IPS-18c (cell line): ENCODE measurements around the gene C1QTNF7.

ENCODE experiments used
- H3K4me3 ChIP-seq: 2 replicates; pipeline ENCODE4 v1.7.0; 2013; ENCODE audit warnings: low read depth, mild to moderate bottlenecking, low read length, moderate library complexity; ENCODE audit not compliant: insufficient read depth
- H3K9me3 ChIP-seq: one replicate; pipeline ENCODE4 v1.6.1; 2013; ENCODE audit warnings: mild to moderate bottlenecking, low read length, moderate library complexity; ENCODE audit not compliant: control insufficient read depth, insufficient read depth

C1QTNF7 gene

DNA sequence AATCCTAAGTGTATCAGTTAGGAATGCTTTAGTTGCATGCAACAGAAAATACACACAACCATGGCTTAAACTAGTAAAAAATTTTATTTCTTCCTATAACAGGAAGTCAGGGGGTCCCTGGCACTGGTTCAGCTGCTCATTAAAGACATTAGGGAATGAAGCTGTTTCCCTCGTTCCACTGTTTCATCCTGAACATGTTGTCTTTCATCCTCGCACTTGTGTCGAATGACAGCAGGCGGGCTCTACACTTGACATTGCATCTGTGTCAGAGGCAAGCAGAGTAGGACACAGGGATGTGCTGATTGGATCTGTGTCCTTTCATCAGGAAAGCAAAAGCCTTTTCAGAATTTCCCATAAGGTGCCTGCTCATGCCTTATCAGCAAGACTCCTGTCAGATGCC is 22.8 kb upstream of the C1QTNF7 start:
- Histone ChIP-seq H3K9me3 (no peaks in the 10 kb centered on the region), H3K4me3 (no peak overlapping the region)

DNA sequence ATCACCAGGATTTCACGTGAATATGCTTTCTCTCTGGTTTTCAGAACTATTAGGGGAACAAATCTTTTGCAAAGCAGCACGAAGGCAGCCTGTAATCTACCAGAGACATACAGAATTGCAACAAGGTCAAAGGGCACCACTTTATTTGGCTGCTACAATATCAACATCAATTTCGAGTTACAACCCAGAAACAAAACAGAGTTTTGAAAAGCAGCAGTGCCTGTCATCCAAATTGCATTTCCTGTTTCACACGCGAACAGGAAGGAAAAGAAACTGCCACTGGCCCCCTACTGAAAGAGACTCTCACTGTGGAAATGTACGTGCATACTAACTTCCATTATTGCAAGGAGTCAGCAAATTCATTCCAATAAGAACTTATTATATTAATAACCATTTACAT is 17.1 kb upstream of the C1QTNF7 start:
- H3K9me3 ChIP-seq, result no peaks in the 10 kb centered on the region
- H3K4me3 ChIP-seq, result no peak overlapping the region

DNA sequence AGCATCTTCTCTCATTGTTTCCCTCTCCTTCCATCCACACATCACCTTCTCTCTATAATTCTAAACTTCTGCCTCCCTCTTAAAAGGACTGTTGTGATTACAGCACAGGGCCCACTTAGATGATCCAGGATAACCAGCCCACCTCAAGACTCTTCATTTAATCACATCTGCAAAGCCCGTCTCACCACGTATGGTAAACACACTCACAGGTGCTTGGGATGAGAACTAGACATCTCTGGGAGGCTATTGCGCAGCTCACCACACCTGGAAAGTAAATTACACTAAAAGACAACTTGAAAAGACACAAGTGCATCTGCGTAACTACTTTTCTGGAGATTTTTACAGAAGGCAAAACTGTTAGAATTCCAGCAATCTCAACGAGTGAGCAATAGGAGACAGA is 15.4 kb upstream of the C1QTNF7 start:
- H3K4me3 ChIP-seq, result no peak overlapping the region

DNA sequence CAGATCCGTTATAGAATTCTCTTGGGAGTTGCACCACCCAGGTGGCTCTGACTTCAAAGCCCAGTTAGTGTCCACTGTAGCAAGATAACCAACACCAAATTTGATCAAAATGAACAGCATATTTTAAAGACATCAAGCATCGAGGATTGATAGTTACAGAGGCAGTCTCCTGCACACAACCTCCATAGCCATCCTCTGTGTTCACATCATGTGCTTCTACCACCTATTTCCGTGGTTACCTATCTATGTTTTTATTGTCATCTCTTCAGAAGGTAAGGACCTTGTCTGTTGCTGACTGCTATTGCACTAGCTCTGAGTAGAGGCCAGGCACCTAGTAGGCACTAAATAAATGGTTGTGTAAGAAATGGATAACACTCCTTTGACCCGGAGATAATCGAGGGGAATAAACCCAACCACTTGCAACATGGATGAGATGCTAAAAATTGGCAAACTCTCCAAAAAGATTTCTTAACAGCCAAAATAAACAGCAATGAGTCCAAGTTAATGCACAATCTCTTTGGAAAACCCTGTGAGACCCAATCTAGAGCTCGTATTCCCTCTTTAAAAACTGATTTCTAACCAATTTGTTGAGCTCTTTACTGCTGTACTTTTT is 14.7 kb upstream of the C1QTNF7 start:
- H3K9me3 ChIP-seq, result no peaks in the 10 kb centered on the region
- no peak overlapping the region for H3K4me3 ChIP-seq

More for the DNA sequence above, 15.4 kb upstream of the C1QTNF7 start:
- H3K9me3 ChIP-seq, result no peaks in the 10 kb centered on the region

DNA sequence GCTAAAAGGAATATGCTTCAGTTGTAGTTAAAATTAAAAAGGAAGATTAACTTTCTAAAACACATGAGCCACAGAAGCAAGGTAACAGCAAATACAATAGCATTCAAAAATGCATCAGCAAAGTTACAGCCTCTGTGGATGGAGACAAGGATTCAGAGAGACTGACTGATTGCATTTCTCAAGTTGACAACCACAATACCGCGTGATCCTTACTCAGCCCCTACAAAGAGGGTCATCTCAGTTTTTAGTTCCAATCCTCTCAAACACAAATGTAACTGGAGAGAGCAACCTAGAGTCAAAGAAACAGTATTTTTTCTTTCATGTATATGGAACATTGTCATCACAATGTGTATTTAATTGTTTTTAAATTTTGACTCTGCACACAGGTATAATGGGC is 14.2 kb upstream of the C1QTNF7 start:
- Histone ChIP-seq H3K9me3 (no peaks in the 10 kb centered on the region), H3K4me3 (no peak overlapping the region)

DNA sequence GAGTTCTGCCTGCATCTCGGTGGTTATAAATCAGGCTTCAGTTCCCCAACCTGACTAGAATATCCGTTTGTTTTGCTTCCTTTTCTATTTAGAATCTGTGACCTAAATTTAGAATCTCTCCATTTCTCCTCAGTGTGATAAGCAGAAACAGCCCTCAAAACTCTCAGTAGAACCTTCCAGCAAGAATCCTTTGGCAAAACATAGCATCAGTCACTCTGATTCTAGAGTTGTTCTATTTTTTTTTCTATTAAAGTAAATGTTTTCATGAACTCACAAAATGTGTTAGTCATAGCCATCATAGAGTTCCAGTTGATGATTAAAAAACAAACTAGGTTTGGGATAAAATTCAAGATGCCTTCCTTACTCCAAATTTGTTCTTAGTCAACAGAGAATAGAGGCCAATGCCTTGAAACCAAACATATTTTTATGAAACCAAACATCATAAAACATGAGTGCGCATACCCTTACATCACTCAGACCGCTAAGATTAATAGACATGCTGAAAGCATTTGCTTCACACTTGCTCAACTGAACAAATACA is 13.2 kb upstream of the C1QTNF7 start:
- Histone ChIP-seq H3K4me3 (no peak overlapping the region), H3K9me3 (no peaks in the 10 kb centered on the region)

DNA sequence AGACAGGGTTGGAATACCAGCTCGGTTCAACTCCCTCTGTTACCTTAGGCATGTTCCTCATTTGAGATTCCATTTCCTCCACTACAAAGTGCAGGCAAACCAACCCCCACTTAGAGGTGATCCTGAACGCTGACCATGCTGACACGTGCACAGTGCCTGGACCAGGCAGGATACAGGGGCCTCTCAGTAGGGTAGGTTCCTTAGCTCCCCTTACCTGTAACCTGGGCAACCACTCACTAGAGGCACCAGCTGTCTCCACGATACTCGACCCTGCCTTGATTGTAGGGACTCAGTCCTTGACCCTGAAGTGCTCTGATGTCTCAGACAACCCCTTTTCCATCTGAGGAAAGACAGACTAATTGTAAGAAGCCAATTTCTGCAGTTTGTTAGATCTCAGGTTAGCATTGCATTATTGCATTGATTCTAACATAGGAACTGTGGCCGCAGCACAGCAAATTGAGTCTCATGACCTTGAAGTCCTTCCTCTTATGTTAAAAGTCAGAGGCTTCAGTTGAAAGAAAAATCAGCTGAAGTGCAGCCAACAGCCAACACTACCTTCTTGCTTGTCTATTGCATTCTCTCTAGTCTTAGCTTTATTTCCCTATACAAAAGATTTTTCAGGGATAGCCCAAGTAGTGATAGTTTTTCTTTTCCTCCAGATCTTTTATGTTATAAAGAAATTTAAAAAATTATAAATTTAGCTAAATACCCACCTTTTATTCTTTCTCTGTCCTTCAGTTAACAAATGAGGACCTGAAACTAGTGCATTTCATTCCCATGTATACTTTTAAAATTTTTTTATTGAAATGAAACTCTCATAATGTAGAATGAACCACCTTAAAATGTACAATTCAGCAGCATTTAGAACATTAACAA is 11.2 kb upstream of the C1QTNF7 start:
- H3K9me3 ChIP-seq, result no peaks in the 10 kb centered on the region
- H3K4me3 ChIP-seq, result no peak overlapping the region

DNA sequence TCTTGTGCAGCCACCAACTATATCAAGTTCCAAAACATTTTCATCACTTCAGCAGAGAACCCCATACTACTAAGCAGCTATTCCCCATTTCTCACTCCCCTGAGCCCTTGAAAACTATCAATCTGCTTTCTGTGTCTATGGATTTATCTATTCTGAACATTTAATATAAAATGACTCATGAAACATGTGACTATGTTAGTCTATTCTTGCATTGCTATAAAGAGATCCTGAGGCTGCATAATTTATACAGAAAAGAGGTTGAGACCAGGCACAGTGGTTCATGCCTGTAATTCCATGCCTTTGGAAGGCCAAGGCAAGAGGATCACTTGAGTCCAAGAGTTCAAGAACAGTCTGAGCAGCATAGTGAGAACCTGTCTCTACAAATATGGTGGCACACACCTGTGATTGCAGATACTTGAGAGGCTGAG is 10.6 kb upstream of the C1QTNF7 start:
- no peaks in the 10 kb centered on the region for H3K9me3 ChIP-seq
- no peak overlapping the region for H3K4me3 ChIP-seq

DNA sequence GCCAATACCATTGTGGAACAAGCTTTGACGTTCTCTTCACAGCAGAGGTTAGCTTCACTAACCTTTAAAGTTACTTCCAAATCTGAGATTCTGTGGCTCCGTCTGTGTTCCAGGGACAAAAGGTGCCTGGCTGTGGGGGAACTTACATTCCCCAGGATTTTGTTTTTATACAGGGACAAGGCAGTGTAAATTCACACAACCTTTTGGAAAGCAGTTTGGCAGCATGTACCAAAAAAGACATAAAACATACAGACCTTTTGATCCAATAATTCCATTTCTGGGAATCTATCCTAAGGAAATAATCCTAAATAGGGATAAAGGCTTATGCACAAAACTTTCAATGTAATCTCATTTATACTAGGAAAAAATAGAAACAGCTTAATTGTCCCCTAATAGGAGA is 8.9 kb upstream of the C1QTNF7 start:
- no peak overlapping the region for H3K4me3 ChIP-seq
- no peaks in the 10 kb centered on the region for H3K9me3 ChIP-seq

DNA sequence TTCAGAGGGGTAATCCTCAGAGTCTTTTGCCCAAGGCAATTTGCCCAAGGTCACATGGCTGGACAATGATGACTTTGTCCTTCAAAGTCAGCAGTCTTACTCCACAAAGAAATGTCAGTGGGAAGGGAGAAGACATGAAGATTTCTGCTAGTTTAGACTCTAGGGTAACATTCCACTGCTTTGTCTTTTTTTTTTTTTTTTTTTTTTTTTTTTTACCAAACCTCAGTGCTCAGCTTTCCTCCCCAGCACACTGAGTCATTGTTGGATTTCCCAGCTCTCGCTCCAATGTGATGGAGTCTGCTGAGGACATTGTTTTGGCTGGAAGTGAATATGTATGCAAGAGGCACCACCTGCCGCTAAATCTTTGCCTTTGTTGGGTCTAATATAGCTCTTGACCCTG is 7.2 kb upstream of the C1QTNF7 start:
- Histone ChIP-seq H3K4me3 (no peak overlapping the region), H3K9me3 (no peaks in the 10 kb centered on the region)

DNA sequence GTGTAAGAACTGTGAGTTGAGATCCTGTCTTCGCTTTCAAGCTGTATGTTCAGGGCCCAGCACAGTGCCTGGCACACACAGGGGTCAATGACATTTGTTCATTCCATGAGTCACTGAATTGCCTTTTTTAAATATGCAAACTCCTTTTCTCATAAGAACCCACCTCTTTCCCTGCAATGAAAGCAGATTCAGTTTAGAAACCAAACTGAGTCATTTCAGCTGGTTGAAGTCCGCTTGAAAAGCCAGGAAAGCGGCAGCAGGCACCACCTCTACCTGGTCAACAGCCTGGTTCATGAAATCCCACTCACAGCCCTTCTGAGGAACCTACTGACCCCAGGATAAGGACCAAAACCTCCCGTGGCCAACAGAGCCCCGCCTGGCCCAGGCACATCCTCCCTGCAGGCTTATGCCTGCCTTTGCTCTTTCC is 4.5 kb upstream of the C1QTNF7 start:
- Histone ChIP-seq H3K4me3 (no peak overlapping the region), H3K9me3 (no peaks in the 10 kb centered on the region)

DNA sequence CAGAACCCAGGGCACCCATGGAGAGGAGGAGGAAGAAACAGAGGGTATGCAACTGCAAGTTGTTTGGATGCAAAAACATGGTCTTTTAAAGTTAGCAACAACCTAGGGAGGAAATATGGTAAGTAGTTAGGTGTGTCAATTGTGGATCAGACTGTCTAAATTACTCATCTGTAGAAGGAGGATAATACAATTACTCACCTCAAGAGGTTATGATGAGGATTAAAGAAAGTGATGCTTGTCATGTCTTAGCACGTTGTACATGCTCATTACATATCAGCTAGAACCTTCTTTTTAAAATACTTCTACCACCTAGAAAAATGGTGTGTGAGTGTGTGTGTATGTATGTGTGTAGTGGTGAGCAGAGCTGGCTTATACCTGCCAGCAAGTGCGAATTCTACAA is 2.3 kb upstream of the C1QTNF7 start:
- Histone ChIP-seq H3K9me3 (no peaks in the 10 kb centered on the region), H3K4me3 (no peak overlapping the region)

DNA sequence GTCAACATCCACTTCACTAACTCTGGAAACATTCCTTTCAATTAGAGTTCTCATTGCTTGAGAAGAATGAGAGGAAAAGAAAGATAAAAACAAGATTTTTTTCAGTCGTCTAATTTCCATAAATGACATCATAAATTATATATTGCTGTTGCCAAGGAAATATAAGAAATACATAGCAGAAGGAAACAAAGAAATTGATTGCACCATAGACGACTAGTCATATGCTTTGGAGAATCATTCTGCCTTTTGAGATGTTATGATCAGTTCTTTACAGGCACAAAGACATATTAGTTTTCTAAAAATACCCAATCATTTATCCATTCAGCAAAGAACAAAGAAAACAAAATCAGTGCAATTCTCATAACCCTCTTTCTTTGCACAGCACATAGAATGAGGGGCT is 672 bp upstream of the C1QTNF7 start:
- Histone ChIP-seq H3K4me3 (no peak overlapping the region), H3K9me3 (no peaks in the 10 kb centered on the region)

DNA sequence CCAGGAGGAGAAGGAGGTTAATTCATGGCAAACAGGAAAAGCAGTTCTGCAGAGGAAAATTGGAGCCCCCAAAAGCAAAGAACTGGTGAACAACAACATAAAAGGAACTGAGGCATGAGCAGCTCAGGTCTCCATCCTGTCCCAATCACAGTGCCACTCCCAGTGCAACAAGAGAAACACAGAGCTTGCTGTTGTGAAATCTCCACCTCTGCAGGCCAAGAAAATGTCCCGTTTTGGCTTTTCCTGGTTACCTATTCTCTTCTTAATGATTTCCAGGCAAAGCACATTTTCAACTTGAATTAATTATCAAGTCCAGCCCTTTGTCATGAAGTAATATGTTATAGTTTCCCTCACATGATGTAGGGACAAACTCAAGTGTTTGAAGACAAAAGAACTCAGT is 778 bp downstream of the C1QTNF7 start:
- H3K4me3 ChIP-seq, result no peak overlapping the region
- no peaks in the 10 kb centered on the region for H3K9me3 ChIP-seq

DNA sequence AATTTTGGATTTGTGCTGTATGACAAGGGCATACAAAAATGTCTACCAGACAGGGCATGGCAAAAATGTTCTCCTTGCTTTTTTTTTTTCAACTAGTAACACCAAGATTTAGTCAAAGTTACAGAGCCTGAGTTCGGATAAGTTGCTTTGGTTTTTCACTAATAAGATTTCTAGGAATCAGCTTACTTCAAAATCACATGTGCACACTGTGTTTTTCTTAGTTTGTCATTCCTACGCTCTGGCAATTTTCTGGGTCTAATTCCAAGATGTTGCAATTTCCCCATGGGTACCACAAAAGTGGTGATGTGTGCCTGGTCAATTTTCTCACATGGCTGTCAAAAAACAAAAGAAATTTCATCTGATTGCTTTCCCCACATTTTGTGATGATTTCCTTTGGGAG is 6.3 kb downstream of the C1QTNF7 start:
- no peaks in the 10 kb centered on the region for H3K9me3 ChIP-seq
- H3K4me3 ChIP-seq, result no peak overlapping the region

DNA sequence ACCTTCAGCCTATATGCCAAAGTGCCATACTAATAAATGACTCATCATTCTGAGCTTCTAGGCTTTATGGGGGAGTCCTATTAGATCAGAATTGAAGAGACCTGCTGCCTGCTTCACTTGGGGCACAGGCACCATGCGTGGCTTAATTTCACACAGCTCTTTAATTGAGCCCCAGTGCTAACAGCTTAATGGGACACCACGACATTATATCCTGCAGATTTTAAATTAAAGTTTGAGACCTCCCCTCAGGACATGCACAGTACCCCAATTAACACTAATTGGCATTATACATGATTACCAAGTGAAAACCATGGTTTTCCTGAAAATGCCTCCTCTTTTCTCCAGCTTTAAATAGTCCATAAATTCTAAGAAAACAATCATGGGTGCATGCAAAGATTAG is 6.8 kb downstream of the C1QTNF7 start:
- Histone ChIP-seq H3K9me3 (no peaks in the 10 kb centered on the region), H3K4me3 (no peak overlapping the region)

DNA sequence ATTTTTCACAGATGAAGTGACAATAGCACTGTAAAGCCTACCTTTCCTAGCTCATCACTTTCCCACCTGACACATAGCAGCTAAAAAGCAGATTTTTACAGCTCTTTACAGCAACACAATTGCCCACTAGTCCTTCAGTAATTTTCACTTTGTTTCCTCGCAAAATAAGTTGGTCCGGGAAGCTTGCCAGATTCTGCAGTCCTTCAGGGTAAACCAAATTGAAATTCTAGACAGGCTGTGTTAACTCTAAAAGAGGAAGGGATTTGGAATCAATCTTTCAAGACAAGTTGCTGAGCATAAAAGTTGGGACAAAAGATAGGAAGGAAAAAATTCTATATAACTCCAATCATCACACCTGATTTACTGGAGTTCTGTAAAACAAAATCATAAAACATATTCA is 8.7 kb downstream of the C1QTNF7 start:
- Histone ChIP-seq H3K4me3 (no peak overlapping the region), H3K9me3 (no peaks in the 10 kb centered on the region)

DNA sequence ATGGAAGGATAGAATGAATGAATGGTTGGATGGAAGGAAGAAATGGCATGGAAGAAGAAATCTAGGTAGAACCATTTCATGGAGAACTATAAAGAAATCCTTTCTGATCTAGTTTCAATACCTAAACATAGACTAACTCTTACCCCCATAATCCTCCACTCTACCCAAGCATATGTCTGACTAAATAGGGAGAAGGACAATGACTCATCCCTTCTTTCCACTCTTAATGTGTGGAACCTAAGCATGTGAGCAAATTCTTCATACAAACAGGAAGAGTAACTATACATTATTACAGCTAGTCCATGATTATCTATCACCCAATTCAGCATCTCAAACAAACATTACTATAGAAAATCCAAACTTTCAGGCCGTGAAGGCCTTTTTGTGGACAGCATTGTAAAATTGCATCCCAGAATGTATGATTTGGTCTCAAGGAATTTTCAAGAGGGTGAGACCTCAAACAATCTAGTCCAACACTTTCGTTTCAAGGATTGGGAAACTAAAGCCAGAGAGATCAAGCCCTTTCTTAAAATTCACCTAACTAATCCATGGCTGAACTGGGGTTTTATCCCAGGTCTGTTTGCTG is 11.2 kb downstream of the C1QTNF7 start:
- no peak overlapping the region for H3K4me3 ChIP-seq
- no peaks in the 10 kb centered on the region for H3K9me3 ChIP-seq
